GM21737 (cell line): Measurements from ENCODE around the gene HIVEP1.

Source experiments
- ATAC-seq: cut with Tn5 transposase; IDR thresholded peaks from one replicate; pipeline ENCODE4 v1.9.1; 2021; ENCODE audit warnings: mild to moderate bottlenecking, moderate library complexity; ENCODE audit not compliant: unreplicated experiment

HIVEP1 gene

DNA sequence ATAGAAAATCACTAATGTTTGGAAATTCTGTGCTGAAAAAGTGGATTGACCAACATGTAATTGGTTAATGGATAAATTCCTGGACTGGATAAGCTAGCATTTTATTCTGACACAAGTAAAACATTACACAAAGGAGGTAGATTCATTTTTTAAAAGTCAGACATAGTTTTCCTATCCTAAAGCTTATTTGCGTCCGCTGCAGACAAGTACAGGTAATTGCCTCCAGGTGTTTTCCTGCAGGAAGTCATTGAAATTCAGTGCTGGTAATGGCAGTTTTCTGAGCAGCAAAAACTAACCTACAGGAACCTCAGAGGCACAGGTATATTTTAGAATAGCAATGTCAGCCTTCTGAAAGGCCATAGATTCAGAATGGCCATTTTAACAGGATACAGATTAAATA is 20.0 kb upstream of the HIVEP1 start:
- ATAC-seq, result no peak

DNA sequence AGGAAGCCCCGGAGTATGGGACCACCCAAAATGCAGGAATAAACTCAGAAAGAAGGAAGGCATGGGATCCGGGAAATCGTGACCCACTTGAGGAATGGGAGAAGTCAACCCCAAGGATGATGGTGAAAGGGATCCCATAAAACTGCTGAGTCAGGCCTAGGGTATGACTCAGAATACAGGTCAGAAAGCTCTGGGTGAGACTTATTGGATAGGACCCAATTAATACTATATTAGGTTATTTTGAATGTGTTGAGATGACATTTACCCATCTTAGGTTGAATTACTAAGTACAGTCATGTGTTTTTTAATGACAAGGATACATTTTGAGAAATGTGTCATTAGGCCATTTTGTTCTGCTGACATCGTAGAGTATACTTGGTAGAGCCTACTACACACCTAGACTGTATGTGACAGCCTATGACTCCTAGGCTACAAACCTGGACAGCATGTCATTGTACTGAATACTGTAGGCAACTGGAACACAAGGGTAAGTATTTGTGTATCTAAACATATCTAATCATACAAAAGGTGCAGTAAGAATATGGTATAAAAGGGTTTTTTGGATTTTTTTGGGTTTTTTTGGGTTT is 17.1 kb upstream of the HIVEP1 start:
- ATAC-seq, result no peak

DNA sequence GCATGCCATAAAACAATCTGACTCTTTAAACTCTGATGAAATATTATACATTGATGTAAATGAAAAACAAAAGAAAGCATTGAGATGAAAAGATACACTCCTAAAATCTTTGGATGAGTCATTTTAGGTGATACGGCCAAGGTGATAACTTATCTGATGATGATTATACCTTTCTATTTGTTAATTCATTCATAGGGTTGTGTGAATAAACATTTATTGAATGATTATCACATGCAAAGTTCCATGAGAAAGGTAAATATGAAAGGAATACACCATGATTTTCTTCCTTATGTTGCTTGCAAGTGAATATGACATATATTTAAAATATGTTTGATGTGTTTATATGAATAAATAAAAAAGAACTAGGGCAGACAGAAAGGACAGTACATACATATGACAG is 15.4 kb upstream of the HIVEP1 start:
- no peak for ATAC-seq

DNA sequence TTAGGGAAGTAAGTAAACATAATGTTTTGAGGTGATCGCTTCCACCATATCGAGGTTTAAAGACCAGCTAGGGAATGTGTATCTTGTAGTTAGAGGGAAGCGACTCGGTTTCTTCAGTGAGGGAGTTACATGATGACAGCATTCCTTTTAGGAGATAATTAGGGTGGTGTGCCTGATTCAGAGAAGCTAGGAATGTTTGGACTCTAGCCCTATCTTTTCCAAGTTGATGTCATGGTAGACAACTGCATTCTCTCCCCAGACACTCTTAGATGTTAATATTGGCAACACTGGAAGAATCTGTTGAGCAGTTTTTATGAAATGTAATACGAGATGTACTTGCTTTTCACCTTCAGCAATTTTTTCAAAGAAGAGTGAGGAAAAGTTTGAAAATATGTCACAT is 12.9 kb upstream of the HIVEP1 start:
- no peak for ATAC-seq

DNA sequence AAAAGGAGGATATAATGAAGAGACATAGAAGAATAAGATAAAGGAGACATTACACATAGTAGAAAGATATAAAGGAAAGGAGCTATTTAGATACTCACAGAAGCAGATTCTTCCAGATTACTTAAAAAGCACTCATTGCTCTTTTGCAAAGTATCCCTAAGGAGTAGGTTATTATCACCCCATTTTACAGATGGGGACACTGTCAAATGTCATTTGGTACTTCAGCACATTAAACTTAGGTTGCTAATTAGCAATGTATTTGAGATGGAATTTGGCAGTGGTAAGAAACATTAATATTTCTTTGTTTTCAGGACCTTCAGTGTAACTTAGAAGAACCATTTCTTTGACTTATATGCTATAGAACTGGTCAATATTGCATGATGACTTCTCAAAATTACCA is 11.9 kb upstream of the HIVEP1 start:
- ATAC-seq, result no peak

DNA sequence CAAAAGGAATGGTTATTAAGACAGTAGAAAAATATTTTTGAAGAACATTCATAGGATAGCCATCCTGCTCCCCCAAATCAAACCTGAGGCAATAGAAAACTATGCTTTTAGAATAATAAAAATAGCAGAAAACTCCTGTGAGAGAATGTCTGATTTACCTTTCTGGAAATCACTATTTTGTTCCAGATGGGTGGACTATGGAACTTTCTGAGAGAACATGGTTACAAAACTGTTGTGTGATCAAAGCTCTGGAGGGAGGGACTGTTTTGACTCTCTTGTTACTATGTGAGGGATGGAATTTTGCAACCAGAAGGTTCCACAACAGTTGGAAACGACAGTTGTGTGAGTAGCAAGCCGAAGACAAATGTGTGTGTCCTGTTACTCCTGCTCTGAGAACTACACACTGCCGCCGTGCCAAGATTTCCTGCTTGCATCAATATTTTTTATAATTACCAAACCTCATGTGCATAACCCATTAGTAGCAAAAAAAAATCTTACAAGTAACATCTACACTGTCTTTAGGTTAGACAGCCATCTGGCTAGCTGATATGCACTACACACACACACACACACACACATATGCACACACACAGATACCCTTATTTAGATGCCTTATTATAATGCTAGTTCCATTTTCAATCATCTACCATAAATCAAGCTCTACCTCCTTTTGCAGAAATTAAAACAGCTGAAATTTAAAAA is 11.0 kb upstream of the HIVEP1 start:
- ATAC-seq, result no peak

DNA sequence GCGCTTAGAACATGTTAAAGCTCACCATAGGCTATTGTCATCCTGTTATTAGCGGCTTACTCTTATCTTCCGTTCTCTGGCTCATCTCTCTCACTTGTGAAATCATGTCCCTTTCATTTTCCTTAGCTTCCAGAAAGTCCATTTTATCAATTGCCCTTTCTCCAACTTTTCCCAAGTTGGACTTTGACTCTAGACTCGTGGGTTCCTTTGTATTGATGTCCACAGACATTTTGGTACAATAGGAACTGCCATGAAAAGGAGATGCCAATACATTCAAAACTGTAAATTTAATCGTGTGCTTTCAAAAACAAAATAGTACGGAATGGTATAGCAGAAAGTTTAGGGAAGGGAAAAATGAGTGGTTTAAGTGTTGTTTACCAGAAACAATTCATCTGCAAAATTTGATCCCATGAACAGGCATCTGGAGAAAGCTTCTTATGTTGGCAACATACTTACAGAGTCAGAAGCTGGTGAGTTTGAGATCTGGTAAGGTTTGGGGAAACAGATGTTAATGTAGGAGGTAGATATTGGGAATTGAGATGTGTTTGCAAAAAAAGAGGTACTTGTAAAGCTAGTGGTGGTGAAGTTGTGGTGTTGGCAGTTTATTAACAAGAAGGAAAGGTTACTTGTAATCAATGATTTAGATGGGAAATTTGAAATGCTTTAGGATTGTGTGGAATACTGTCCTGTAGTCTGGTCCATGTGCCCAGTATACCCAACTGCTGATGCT is 10.2 kb upstream of the HIVEP1 start:
- ATAC-seq, result no peak

DNA sequence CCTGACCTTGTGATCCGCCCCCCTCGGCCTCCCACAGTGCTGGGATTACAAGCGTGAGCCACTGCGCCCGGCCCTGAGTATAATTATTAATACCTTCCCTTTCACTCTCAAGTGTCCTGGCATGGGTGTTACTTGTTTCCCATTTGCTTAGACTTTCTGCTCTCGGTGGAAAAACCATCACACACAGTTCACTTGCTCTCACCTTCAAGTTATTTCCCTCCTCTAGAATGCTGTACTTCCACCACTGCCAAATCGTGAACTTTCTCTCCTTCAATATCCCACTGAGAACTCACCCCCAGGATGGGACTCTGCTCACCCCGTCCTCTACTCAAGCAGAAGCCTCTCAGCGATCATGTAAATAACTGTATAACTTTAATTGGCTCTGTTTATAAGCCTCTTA is 4.6 kb upstream of the HIVEP1 start:
- ATAC-seq, result no peak

DNA sequence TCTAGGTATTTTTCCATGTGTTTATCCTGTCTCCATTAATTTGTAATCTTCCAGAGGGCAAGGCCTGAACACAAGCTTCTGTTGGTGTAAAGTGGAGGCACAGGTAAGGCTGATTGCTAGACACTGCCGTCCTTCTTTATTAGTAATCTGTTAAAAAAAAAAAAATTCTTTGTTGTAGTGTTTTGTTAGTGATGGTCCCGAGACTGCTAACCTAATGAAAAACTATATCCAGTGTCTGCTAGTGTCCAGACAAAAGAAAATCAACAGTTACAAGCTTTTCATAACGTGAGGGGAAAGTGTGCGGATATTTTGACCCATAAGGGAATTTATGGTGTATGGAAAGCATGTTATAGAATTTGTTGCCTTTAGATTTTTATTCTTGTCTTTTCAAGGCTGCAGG is 4.2 kb upstream of the HIVEP1 start:
- no peak for ATAC-seq

DNA sequence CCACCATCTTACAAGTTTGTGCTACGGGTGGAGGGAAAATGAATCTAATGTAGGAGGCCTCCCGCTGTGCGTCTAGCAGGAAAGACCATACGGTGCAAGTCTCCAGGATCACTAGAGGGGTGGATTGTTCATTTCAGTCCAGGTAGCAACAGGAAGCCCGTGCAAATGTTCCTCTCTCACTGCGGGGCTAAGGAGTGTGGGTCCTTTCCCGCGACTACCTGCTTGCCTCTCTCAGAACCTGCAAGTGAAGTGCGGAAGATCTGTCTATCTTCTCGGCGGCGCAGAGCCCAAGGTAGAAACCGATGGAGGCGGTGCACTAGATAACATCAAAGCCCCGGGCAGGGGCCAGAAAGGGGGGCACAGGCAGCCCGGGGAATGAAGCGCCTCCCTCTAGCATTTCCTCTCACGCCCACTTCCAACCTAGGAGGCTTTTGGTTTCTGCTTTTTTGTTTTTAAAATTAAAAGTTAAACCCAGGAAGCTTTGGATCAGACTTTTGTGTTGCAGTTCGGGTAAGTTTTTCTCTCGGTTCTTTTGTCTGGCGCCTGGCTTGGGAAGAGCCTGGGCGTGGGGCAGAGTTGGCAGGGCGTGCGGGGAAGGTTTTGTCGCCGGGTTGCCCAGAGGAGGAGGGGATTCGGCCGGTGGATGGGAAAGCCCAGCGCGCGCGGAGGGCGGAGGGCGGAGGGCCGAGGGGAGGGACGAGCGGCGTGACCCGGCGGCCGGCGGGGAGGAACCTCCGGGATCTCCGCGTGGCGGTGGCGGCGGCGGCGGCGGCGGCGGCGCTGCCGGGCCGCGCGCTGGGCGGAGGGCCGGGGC is 3.5 kb upstream of the HIVEP1 start:
- peak; percentile 19 for ATAC-seq

DNA sequence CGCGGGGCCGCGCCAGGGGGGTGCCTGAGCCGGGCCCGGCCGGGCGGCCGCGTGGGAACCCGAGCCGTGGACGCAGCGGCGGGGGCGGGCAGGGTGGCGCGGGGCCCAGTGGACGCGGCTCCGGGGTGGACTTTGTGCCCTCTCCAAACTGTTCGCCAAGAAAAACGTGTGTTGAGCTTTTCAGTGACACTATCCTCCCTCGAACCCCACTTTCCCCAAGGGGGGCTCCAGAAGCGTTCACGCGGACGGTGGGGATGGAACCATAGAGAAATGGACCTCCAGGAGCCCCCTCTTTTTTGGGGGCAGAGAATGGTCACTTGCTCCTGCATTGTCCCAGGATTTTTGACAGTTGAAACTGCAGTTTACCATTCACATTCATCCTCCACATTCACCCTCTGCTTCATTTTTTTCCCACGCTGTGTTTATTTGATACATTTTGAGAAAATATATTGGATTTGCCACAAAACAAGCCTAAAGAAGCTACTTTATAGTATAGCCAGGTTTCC is 2.9 kb upstream of the HIVEP1 start:
- ATAC-seq, result no peak

DNA sequence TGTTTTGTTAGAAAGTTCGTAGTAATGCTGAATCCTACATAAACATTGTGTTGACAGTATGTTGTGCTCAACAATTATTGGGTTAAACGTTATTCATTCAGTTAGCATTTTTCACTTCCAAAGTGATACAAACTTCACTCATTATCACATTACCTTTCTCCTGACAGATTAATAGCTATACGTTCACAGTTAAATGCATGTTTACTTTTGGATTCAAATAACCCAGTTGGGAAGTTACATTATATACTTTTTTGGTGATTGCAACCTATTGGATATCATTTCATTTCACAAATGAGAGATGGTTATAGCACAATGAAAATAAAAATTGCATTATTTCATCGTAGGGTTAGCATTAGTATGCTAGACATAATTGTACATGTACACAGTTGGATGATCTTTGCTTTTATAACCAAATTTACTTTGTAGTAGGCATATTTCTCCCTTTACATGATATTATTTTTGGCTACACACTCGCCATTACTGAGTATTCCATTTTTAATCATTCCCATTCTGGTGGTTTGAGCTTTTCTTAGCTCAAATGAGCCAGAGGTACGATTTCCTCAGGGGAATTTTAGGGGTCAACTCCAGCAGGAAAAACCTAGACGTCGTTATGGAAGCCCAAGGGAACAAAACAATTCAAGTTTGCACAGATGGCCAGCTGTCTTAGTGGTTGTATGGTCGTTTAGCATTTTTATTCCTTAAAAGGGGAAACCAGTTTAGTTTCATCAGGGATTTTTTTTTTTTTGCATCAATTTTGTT is 2.1 kb upstream of the HIVEP1 start:
- ATAC-seq, result no peak

DNA sequence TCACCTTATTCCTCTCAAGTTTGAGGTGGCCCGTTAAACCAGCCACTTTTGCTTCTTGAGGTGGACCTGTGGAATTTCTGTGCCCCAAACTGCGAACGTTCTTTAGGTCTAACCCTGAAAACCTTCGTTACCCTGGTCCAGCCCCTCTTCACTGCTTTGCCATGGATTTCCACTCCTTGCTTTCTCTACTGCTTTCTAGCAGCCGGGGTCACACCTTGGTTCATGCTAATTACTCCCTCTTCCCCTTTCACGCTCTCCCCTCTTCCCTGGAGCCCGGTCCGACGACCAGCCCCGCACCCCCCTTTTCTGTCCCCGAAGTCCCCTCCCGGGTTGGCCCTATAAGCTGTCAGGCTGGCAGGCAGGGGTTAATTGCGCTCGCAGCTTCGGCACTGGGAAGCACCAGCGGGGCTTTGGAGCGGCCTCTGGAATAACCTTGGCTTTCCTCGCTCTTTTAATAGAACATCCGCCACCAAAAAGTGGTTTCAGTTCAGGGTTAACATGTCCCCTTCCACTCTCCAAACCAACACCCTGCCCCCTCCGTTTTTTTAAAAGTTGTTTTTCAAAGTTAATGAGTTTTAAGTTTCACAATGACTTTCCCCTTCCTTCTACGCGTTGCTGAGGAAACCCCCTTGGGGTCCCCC is 1.4 kb upstream of the HIVEP1 start:
- peak; percentile 30 for ATAC-seq

DNA sequence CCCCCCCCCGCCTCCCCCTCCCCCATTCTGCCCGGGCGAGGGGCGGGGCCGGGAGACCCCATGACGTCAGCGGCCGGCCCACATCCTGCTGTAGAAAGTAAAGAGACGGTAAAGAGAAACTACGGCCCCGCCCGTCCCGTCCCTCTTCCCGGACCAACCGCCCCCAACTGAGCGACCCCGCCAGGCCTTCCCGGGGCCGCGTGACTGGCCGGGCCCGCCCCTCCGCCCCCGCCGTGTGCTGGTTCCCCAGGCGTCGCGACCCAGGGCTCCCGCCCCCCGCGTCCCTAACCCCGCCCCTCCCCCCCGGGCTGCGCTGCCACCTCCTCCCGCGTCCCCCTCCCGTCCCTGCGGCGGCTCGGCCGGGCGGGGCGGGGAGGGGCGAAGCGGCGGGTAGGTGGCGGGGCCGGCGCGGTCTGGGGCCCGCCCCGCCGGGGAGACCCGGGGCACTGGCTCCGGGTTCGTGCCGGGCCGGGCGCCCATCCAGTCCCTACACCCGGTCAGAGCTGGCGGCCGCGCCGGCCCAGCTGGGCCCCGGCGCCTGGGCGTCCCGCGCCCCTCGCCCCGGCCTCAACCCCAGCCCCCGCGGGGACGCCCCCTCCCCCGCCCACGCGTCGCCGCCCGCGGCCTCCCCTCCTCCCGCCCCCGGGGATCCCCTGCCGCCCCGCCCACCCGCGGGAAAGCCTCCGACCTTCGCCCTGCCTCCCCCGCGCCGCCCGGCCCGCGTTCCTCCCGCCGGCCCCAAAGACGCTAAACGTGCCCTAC is 655 bp upstream of the HIVEP1 start:
- ATAC-seq, result peak; percentile 58

DNA sequence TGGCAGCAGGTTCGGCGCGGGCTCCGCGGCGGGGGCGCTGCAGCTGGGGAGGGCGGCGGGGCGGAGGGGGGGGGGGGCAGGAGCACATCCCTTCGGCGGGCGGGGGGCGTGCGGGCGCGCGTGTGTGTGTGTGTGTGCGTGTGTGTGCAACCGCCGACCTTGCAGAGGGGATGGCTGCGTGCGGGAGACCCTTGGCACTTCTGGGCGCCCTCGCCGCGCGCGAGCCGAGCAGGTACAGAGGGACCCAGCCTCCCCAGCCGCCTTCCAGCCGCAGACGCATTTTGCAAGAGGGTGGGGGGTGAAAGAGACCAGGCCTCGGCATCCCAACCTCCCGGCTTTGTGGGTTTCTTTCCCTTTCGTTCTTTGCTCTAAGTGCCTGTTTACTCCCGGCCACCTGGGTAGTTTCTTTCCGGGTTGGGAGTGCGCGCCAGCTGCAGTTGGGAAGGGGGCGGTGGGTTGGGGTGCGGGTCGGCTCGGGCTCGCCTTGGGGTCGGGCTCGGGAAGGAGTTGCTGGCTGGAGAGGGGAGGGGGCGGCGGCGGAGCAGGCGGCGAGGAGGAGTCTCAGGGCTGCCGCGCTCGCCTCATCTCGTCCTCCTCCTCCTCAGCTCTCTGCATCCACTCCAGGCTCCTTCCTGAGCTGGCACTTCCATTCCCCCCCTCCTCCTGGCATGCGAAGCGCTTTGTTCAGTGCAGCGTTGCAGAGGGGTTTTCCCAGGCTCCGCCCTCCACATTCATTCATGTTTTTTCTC is 620 bp downstream of the HIVEP1 start:
- no peak for ATAC-seq

DNA sequence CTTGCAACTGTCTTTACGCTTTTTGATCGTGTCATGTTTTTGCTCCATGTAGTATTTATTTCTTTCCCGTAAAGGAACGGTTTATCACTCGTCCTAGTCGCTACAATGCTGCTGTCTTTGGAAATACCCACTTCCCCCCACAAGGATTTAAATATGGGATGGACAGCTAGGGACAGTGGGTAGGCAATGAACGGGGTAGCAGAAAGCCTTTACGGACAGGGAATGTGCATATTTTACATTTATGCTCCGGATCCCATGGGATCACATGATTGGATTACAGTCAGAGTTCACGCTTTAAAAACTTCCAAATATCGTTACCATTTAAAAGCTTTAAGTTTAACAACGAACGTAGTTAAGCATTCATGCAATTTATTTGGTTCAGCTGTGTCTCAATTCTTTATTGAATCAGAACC is 1.2 kb downstream of the HIVEP1 start:
- ATAC-seq, result no peak

DNA sequence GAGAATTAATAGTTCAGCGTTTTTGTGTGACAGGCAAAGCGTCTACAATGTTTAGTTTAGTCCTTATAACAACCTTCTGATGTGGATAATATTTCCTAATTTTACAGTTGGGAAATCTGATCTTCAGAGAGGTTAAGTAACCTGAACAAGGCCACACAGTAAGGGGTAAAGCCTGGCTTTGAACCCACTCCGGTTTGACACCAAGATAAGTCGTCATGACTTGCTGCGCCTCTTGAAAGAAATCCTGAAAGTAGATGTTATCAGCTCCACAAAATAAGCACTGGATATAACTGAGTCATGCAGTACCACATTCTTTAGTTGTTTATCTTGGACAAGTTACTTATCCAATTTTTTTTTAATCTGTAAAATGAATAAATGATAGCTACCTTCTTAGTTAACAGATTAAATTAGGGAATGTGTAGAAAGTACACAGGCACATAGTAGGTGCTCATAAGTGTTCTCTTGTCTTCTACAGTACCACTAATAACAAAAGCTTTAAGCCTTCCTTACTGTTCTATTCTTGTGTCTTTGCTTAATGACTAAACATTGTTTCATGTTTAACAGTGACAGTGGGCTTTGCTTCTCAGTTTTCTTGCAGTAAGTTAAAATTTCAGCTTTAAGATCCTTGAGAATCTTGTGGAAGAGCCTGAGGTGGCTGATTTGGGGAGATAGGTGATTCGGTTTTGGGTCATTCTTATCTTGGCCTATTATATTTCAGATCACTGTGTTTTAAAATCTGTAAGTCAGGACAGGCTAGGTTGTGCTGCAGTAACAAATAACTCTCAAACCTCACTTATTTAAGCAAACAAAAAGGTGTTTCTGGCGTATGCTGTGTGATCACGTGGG is 2.1 kb downstream of the HIVEP1 start:
- no peak for ATAC-seq

DNA sequence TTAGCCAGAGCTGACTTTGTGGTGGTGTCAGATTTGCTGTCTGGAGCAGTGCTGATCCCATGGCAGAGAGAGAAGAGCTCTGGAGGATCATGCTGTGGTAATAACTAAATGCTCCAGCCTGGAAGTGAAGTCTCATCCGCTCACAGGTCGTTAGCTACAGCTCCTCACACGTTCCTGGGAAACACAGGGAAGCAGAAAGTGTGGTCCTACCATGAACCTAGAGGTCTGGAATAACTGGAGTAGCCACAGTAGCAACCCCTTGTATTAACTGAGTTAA is 2.7 kb downstream of the HIVEP1 start:
- no peak for ATAC-seq
